NCI-H526 treated with DMSO at 0.1 percent for 48 hours (cell line): ENCODE data around the gene NUP35.

ENCODE experiments used
- DNase-seq: peaks from one replicate; lab custom pipeline; 2025; lab: John Stamatoyannopoulos, UW

Gene NUP35, protein sequence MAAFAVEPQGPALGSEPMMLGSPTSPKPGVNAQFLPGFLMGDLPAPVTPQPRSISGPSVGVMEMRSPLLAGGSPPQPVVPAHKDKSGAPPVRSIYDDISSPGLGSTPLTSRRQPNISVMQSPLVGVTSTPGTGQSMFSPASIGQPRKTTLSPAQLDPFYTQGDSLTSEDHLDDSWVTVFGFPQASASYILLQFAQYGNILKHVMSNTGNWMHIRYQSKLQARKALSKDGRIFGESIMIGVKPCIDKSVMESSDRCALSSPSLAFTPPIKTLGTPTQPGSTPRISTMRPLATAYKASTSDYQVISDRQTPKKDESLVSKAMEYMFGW

DNA sequence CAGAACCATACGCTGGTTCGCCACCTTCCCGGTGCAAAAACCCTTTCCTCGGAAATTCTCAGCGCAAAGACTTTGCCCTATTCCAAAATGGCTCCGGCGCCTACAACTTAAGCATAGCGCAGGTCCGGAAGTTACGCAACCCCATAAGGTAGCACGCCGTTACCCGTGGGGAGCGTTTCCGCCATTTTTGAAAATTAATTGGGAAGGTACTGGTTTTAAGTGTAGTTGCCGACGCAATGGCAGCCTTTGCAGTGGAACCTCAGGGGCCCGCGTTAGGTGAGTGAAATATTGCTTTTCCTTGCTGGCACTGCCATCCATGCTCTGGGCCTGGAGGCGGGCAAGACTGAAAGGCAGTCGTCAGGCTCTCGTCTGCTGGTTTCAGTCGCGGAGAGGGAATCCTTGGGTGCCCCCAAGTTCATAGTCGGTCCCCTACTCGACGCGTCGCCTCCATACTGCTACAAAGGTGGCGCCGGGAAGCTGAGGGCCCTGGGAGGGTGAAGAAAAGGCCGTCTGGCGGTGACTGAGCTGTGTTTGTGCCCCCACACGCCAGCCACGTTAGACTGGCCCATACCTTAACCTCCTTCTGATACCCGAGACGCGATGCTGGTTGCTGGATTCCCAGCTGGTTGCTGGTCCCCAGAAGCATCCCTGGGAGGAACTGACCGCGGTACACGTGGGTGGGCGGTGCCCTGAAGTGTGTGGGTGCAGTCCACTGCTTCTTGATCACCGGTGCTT is at the start of gene NUP35:
TSS of gene NUP35 (plus strand) at position 222 of the 735 bp plus-strand sequence. CDS start at position 237, 15 bp downstream.
- DNase-seq: peak; percentile 90

DNA sequence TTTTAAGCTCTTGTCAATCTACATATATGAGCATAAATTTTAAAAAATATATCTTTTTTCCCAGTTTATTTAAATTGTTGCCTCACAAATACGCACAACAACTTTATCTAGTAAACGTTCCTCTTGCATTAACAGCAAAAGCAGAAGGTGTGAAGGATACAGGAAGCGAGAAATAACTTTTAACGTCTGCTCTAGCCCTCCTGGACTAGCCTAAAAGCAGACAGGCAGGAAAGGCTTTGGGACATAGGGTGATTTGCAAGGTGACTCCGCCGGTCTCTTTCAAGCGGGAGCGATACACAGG is 46.1 kb upstream of the NUP35 start:
- no peak for DNase-seq

DNA sequence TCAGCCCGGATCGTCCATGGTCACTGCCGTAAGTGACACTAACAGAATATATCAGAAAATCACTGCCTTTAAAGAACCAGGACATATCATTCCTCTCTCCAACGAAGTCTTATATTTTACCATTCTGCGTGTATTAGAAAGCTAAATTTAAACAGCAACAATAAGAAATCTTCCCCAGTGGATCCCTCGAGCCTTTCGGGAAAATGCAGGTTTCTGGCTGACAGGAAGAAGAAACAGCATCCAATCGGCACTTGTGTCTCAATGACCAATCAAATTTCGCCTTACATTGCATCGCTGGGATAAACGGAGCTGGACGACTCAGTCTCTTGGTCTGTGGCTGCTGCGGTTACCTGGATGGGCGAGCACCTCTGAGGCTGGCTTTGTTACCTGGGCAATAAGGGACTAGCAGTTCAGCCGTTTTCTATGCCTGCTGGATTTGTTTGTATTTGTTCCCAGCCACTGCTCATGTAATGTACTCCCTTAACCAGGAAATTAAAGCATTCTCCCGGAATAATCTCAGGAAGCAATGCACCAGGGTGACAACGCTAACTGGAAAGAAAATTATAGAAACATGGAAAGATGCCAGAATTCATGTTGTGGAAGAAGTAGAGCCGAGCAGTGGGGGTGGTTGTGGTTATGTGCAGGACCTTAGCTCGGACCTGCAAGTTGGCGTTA is 45.6 kb upstream of the NUP35 start, which contains the start of gene DUSP19:
TSS of gene DUSP19 (plus strand) at position 284 of the 675 bp plus-strand sequence. CDS start at position 471, 187 bp downstream.
- peak; percentile 96 for DNase-seq

DNA sequence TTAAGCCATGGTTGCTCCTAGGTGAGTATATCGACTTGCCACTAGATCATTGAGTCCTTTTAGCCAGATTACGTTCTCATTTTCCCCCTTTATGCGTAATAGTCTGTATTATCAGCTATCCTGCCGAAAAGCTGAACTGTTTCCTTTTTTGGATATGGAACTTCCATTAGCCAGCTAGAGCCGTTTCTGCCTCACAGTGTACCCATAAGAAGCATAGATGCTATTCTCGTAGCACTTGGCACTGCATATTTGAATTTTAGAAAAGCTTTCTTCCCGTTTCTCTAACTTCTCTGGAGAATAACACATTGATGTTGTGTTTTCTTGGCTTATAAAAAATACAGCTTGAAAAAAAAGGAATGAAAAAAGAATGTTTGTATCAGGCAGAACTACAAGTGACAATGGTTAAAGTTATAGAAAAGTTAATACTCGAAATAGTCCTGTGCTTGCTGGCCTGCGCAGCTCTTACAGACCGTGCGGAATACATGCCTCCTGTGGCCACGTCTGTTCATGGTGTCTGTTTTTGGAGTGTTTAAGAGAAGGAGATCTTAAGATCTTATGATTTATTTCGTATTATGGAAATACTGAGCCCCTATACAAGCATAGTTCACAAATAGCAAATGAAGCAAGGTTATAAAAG is 45.0 kb upstream of the NUP35 start:
- peak; percentile 74 for DNase-seq

DNA sequence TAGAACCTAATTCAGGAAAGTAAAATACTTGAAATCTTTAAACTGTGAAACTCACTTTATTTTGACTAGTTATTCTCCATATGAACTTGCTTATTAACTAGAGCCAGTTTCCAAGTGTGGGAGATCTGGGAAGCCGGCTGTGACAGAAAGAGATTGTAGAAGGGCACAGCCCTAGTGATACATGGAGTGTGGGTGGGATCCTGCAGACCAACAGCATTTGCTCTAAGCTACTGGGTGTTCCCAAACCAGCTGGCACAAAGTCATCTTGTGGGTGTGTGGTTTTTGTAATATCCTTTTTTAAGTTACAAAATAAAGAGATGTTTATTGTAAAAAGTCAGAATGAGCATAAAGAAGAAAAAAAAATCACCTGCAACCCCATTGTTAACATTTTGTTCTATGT is 42.3 kb upstream of the NUP35 start:
- DNase-seq: no peak

GRCh38 chr2:183088061-183088460 is 36.2 kb upstream of the NUP35 start:
- DNase-seq: no peak

- DNase-seq: no peak
Observed at GRCh38 chr2:183089192-183089851, 34.9 kb upstream of the NUP35 start.

DNA sequence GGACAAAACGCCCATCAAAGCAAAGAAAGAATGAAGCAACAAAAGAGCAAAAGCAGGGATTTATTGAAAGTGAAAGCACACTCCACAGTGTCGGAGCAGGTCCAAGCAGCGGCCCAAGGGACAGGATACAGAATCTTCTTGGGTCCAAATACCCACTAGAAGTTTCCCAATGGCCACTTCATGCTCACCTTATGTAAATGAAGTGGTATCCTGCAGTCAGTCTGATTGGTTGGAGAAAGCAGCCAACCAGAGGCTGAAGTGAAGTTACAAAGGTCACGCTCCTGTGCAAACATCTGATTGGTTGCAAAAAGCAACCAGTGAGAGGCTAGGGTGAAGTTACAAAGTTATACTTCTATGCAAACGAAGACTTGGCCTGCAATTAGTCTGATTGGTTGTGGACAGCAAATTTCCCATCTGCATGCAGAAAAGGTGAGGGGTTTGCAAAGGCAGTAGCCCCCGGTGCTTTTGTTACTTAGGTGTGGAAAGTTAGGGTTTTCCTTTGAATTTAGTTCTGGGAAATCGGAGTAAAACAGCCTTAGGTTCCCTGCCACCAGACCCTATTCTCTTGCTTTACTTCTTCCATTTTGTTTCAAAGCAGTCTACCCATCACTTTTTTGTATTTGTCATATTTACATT is 32.8 kb upstream of the NUP35 start:
- DNase-seq: no peak

DNA sequence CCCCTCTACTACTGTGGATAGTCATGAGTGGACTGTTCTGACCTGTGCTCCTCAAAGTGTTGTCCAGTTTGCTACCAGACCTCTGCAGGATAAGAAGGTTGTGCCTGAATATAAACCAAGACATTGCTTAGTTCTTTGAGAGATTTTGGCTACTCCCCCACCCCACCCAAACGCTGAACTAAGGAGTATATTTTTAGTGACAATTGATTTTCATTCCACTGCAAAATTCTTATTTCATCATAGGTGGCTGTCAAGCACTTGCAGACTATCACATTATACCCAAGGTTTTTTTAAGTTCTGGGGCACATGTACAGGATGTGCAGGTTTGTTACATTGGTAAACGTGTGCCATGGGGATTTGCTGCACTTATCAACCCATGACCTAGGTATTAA is 32.3 kb upstream of the NUP35 start:
- no peak for DNase-seq

GRCh38 chr2:183093857-183094657 is 30.2 kb upstream of the NUP35 start:
- no peak for DNase-seq

- no peak for DNase-seq
Observed at GRCh38 chr2:183105402-183106134, 18.7 kb upstream of the NUP35 start.

- no peak for DNase-seq
Observed at GRCh38 chr2:183112577-183112976, 11.7 kb upstream of the NUP35 start.

- DNase-seq: no peak
Observed at GRCh38 chr2:183113630-183114029, 10.6 kb upstream of the NUP35 start.

DNA sequence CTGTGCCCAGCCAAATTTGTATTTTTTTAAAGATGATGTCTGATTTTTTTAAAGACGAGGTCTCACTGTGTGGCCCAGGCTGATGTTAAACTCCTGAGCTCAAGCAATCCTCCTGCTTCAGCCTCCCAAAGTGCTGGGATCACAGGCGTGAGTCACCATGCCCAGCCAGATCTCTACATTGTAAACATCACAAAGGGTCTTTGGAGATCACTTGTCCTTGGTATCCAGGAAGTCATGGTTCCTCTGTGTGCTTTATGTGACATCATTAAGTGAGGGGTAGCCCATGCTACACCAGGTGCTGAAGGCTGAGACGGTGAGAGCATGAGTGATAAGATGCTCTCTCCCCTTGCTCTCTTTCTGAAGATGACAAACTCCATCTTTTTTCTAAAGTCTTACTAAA is 7.0 kb upstream of the NUP35 start:
- no peak for DNase-seq

GRCh38 chr2:183123117-183123958 is 905 bp upstream of the NUP35 start:
- DNase-seq: no peak

GRCh38 chr2:183123959-183124221 is 353 bp upstream of the NUP35 start:
- DNase-seq: peak; percentile 86

- no peak for DNase-seq
Observed at GRCh38 chr2:183124957-183125255, 663 bp downstream of the NUP35 start.

- no peak for DNase-seq
Observed at GRCh38 chr2:183125659-183126341, 1.6 kb downstream of the NUP35 start.

DNA sequence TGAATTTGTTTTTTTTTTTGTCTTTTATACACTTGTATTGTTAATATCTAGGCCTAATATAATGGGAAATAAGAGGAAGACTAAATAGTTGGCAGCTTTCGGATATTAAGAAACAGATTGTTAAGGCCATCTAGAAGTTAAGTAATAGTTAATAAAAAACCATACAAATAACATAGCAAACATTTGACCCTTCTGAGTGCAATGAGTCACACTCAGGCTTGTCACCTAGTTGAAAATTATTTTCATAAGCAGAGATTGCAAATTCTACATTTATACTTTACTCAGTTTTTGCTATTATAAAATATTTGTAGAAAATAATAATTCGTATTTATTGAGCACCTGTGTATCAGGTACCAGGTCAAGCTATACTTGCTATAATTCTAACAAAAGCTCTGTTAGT is 2.4 kb downstream of the NUP35 start:
- DNase-seq: no peak
